M059J (cell line): Measurements from ENCODE around the gene NIPBL. TPM values are rescaled to one million over a fixed set of nuclear protein-coding genes. Genes with fewer than 3 reads are reported as not detected.
"Not testable (repeated sequence)": the region's sequence is repeated elsewhere in the genome, so short reads cannot be mapped to it uniquely, and the experiment has no call there.

ENCODE experiments used
- DNase-seq: peaks from one replicate; pipeline ENCODE4 v3.0.0-alpha.2; 2012; ENCODE audit warnings: low read depth
- total RNA-seq: library from RNA; depleted of rRNA; stranded (reverse); fragments of >200 nt; shearing (Covaris generic); gene quantifications from 2 replicates; pipeline ENCODE4 v1.2.3, GENCODE V29; 2014

The NIPBL gene
- total RNA-seq, 1 experiment from 2014 or later = 13.3 TPM

DNA sequence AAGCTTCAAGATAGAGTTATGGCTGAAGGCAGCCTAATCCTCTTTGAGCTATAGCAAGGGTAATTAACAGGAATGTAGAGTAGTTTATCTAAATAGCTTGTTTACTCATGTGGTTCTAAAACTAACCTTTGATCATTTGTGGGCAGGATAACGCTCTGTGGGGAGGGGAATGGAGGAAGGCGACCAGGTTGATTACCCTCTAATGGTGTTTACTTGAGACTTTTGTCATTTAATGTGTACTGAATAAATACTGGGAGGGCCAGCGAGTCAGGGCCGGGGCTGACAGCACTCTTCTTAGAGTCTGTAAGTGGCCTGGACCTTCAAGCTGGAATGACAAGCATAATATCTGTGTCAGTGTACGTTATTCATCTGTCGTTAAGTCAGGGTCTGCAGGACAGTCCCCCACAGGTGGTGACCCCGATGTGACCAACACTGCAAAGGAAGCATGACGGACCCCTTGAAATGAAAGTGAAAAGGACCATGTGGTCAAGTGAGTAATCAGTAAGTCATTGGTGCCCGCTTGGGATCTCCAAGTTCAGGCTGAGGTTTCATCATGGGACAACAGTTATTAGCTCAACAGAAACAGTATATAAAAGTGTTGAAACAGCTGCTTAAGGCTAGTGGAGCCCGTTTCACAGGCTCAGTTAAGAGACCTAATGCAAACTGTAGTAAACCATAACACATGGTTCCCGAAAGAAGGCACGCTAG is 210.1 kb downstream of the NIPBL start:
- DNase-seq = peak; percentile 44

DNA sequence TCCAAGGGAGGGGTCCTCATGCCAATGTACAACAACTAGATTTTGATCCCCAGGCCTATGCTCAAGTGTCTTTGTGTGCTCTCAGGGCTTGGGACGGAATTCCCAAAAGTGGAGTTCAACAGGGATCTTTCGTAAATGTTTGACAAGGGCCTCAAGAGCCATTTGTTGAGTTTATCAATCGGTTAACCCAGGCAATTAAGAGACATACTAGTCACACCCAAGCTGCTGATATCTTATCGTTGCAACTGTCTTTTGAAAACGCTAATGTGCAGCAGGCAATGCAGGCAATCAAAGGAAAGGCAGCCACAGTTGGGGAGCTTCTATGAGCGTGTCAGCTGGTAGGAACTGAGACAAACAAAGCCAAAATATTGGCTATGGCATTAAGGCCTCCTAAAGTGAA is 211.4 kb downstream of the NIPBL start:
- DNase-seq = no peak

DNA sequence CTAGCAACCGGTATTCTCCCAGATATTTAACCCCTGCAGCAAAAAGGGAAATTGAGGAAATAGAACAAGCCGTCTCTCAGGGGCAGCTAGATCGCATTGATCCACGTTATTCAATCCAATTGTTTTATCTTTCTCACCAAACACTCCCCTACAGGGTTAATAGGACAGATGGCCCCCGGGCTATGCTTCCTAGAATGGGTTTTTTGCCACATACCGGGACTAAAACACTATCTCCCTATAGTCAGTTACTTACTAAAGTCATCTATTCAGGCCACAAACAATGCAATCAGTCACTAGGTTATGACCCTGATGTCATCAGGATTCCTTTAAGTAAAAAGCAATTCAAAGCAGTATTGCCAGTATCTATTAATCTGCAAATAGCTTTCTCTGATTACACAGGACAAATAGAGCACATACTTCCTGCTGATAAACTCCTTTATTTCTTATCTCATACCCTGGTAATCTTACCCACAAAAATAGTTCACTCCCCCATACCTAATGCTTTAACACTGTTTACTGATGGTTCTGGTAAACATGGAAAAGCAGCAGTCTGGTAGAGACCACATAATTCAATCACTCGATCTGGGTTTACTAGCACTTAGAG is 213.7 kb downstream of the NIPBL start:
- DNase-seq = no peak

DNA sequence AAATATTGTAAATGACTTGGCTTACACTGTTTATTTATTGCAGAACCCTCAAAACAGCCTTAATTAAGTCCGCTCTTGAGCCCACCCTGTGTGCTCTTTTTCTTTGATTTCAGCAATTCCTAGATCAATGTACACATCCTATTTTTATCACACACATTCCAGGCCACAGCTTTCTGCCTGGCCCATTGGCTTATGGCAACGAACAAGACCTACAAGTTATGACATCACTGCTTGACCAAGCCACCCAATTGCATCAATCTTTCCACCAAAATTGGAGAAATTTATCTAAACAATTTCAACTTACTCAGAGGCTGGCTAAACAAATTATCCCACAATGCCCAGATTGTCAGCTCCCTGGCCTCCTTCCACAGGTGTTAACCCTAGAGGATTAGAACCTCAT is 214.2 kb downstream of the NIPBL start:
- no peak for DNase-seq

DNA sequence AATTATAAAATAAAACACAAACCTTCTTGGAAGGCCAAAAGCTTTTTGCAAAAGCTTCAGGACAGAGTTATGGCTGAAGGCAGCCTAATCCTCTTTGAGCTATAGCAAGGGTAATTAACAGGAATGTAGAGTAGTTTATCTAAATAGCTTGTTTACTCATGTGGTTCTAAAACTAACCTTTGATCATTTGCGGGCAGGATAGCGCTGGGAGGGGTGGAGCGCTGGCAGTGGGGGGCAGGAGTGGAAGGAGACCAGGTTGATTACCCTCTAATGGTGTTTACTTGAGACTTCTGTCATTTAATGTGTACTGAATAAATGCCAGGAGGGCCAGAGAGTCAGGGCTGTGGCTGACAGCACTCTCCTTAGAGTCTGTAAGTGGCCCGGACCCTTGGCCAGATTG is 217.2 kb downstream of the NIPBL start:
- DNase-seq = not testable (repeated sequence)

DNA sequence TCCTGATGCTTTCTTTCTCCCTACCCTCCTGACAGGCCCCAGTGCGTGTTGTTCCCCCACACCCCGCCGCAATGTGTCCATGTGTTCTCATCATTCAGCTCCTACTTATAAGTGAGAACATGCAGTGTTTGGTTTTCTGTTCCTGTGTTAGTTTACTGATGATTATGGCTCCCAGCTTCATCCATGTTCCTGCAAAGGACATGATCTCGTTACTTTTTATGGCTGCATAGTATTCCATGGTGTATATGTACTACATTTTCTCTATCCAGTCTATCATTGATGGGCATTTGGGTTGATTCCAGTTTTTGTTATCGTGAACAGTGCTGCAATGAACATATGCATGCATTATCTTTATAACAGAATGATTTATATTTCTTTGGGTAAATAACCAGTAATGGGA is 222.7 kb downstream of the NIPBL start:
- not testable (repeated sequence) for DNase-seq

DNA sequence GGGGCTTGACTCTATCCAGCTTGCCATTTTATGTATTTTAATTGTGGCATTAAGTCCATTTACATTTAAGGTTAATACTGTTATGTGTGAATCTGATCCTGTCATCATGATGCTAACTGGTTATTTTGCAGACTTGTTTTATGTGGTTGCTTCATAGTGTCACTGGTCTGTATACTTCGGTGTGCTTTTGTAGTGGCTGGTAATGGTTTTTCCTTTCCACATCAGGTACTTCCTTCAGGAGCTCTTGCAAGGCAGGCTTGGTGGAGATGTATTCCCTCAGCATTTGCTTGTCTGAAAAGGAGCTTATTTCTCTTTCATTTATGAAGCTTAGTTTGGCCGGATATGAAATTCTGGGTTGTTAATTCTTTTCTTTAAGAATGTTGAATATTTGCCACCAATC is 226.7 kb downstream of the NIPBL start:
- DNase-seq = no peak

DNA sequence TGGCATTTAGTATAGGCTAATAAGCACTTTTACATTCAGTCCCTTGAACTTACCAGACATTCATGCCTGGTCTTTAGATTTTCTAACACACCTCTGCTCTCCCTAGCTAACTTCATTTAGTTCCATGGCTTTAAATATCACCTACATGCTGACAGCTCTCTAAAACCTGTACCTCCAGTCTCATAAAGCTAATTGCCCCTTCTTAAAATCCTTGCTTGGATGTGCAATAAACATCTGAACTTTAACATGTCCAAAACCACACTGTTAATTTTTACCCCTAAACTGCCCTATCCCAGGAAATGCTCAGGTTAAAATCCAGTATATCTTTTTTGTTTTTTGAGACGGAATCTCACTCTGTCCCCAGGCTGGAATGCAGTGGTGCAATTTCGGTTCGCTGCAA is 232.8 kb downstream of the NIPBL start:
- no peak for DNase-seq

DNA sequence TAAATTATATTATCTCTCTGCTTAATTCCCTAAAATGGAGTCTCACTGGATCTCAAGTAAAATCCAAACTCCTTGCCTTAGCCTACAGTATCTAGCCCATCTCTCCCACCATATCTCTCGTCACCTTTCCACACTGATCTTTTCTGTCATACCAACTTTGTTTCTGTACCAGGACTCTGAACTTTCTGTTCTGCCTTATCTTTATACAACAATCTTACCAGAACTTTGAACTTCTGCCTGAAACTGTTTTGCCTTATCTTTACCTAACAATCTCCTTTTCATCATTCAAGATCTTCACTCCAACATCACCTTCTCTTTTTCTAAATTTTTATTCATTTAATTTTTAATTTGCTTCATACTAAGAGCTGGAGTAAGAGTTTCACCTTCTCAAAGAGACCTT is 233.6 kb downstream of the NIPBL start:
- DNase-seq = no peak

DNA sequence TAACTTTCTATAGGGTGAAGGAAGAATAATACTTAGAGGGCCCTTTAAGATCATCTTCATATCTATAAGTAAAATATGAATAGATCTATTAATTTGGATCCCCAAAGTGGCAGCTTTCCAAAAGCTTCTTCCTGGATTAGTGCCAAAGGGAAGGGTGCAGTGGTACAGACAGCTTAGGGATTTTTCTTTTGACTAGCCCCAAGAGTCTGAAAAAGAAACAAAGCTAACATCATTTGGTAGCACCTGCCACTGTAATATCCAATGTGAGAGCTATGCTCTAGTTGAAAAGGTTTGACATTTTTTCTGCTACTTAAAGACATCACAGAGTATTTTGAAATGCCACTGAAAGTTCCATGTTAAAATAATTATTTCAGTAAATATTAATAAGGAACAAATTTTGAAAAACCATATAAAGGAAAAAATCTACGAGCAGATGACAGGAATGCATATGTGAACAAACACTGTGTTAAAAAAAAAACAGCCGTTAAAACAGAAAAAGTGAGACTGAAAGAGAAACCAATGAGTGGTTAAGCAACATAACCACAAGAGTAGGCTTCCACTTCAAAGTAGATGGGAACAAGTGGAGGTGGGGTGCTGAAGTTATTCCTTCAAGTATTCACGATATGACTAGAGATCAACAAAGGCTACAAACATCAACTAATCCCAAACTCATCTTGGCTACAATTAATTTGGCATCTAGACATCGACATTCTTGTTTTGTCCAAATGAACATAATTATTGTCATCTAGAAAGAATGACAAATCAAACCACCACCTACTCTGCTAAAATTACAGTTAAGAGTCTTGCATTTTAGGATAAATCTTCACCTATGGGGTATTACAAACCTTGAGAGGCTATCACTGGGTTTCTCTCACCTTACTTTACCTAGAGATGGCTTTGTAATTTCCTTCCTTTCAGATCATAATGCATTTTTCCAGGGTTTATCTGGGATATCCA is 235.1 kb downstream of the NIPBL start:
- DNase-seq = peak; percentile 6

DNA sequence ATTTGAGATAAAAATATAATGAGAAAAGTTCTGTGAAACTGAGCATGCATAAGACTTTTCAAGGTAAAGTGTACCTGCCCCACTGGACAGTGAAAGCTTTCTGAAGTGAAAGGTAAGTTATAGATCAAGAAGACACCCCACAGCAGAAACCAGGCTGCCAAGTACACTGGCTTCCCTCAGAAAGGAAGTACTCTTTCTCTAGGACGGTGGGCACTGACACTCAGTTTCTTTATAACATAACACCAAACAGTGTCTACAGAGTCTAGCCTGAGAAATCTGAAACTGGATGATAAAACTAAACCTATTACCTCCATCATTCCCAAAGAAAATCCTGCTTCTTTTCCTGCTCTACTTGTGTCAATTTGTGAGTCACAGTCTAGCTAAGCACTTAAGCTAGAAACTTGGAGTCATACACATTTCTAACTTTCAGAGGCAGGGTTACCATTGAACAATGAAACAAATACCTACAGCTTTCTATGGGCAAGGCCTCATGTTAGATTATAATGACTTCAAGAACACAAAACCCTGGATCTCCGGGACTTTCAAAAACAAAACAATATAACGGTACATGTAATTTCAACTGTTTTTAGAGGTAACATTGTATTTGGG is 235.9 kb downstream of the NIPBL start:
- DNase-seq = no peak
